DMS 273 treated with DMSO at 0.1 percent for 48 hours (cell line): Measurements from ENCODE around the gene XPNPEP3.

Experiments
- DNase-seq: peaks from one replicate; lab custom pipeline; 2025; lab: John Stamatoyannopoulos, UW

The XPNPEP3 gene

DNA sequence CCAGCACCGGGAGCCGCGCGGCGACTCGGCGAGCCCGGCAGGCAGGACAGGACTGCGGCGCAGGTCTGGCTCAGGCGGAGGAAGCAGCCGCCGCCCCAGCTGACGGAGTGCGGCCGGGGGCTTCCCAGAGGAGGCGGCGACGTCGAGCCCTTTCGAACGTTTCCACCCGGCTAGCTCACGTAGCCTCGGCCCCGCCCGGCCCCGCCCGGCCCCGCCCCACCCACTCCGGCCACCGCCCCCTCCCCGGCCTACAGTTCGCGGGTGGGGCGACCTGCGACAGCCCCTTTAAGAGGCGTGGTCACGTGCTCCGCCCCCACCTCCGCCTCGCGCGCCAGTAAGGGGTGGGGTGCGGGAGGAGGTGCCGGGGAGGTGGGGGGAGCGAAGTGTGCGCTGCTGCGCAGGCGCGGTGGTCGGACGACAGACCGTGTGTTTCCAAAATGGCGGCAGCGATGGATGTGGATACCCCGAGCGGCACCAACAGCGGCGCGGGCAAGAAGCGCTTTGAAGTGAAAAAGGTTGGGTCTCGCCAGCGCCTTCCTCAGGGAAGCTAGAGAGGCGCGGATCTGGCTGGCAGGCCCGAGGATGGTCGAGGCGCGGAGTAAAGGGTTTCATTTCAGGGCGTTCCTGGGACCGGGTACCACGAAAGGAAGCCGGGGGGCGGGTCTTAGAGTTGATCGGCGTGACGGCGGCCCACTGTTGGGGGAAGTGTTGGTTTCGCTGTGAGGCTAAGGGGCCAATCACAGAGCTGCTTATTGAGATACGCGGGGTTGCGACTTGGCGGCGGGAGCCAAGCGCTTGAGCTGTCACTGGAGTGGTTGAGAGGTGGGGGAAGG, 94.2 kb downstream of the XPNPEP3 start, which contains the start of gene RBX1:
TSS of gene RBX1 (plus strand) at position 417 of the 833 bp plus-strand sequence. CDS start at position 438, 21 bp downstream.
- peak; percentile 89 for DNase-seq

- DNase-seq, result no peak
Measured at GRCh38 chr22:40951795-40952605, 95.1 kb downstream of the XPNPEP3 start.

- no peak for DNase-seq
Measured at GRCh38 chr22:40953471-40953870, 96.5 kb downstream of the XPNPEP3 start.

- DNase-seq, result no peak
Measured at GRCh38 chr22:40954113-40954512, 97.2 kb downstream of the XPNPEP3 start.

GRCh38 chr22:40955571-40955970, 98.6 kb downstream of the XPNPEP3 start:
- no peak for DNase-seq

GRCh38 chr22:40957601-40958000, 100.7 kb downstream of the XPNPEP3 start:
- no peak for DNase-seq

DNA sequence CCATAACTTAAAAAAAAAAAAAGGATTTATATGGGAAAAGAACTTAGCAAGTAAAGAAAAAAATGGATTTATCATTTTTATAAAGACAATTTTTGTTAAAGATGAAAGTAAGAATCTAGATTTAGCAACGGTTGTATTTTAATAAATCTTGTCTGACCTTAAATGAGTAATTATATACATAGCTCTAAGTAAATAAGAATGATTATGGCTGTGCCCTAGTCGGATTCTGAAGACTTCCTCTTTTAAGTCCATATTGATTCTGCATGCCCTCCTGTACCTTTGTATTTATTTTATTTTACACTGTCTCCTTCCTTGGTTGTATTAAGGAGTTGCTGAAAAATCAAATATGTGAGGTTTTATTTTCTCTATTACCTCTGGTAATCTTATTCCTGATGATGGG, 101.4 kb downstream of the XPNPEP3 start:
- no peak for DNase-seq

GRCh38 chr22:40960145-40960544, 103.2 kb downstream of the XPNPEP3 start:
- DNase-seq, result no peak

DNA sequence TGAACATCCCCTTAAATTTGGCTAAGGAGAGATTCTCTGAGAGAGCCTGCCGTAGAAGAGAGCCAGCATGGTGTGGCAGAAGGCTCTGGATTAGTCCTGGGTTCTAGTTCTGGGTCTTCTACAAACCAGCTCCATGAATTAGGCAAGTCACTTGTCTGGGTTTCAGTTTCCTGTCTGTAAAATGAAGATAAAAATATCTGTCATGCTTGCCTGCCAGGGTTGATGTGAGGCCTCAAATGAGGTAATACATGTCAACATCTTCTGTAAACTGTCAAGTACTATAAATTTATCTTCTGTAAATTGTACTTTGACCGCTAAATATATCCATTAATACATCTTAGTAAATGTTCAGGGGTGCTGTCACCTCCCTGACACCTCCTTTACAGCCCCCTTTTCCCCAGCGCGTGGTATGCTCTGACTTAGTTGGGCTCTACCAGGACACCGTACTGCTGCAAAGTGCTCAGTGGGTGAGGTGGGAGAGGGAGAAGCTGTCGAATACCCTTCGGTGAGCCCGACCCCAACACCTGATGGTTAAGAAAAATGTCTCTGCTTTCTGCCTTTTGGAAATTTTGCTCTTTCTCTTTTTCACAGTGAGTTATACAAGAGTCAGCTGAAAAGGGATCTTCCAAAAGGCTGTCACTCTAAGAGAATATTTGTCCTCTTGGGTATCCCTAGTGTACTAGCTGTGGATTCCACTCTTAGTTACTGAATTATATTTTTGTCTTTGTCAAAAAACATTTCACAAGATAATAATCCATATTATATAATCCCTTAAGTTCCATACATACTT, 109.2 kb downstream of the XPNPEP3 start:
- no peak for DNase-seq

DNA sequence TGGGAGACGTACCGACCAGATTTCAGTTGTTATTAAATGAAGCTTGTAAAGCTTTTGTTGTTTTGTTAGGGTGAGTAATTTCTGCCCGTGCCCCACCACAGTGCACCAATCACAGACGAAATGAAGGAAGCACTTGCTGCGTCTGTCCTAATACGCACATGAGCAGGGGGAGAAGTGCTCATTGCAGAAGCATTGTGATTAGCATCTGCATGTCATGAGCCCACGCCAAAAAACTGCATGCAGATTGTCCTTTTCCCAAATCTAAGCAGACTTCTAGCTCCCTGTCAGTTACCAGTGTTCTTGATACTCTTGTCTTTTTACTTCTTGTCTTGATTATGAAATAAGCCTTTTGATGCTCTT, 109.8 kb downstream of the XPNPEP3 start:
- no peak for DNase-seq

DNA sequence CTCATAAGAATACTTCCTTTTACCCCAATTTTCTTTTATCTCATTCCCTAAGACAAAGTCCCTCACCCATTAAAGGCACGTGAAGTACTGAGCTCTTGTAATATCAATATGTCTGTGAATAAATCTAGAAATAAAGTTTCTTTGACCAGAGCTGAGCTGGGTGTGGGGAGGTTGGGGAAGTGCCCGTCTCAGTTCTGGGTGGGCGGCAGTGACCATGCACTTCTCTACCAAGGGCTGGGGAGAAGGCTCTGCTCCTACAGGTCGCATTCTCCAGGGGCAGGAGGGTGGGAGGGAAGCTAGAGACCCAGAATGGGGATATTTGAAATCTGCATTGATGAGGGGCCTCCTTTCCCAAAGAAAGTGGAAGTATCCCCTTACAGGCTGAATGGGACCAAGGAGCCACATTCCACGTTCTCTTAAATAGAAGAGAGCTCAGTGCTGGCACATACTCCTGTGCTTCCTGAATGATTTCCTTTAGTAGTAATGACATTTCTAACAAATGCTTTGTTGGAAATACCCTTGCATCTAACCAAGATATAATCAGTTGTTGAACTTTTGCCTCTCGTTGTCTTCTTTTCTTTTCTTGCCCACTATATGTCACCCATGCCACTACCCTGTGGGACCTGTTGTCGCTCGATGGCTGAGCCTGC, 110.3 kb downstream of the XPNPEP3 start:
- no peak for DNase-seq

DNA sequence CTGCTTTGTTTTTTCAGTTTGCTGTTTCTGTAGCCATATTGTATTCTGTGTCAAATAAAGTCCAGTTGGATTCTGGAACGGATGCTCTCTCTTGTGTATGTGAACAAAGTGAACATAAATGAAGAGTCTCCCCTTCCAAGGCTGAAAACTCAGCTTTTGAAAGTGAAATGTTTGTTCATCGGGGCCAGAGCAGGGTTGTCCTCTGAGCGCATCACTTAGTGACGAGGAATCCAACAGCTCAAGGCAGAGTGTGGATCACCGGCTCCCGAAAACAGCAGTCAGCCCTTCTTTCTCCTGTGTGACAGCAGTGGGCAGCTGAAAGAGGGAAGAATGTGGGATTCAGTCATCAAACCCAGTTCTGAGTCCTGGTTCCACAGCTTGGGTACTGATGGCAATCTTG, 115.6 kb downstream of the XPNPEP3 start:
- DNase-seq, result no peak

- no peak for DNase-seq
Measured at GRCh38 chr22:40973144-40973543, 116.2 kb downstream of the XPNPEP3 start.

- no peak for DNase-seq
Measured at GRCh38 chr22:40975366-40975765, 118.4 kb downstream of the XPNPEP3 start.

DNA sequence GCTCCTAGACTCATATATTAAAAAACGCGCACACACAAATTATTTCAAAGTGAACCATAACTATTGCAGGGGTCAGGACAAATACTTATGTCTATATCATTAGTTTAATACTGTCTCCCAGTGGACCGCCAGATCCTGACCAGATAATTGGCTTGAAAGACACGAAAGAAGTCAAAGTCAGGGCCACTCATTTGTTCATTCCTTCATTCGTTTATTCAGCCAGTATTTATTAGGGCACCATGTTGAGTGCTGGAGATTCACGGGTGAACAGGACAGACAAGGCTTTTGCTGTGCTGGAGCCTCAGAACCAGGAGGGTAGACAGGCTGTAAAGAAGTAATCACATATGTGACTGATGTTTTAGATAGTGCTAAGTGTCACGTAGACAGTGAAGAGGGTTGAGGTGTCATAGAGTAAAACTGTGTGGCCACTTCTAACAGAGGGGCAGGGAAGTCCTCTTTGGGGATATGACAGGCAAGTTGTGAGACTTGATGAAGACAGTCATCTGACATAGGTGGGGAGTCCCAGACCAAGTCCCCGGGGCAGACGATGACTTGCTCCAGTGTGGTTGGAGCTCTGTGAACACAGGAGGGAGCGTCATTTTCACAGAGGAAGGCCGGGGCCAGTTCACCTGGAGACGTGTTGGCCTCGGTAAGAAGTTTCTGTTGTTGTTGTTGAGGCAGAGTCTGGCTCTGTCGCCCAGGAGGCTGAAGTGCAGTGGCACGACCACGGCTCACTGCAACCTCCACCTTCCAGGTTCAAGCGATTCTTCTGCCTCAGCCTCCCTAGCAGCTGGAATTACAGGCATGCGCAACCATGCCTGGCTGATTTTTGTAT, 120.1 kb downstream of the XPNPEP3 start:
- DNase-seq, result no peak

GRCh38 chr22:40979198-40979597, 122.2 kb downstream of the XPNPEP3 start:
- DNase-seq, result no peak

GRCh38 chr22:40979871-40980270, 122.9 kb downstream of the XPNPEP3 start:
- no peak for DNase-seq
